NB4 (cell line): ENCODE data around the gene JAK3.

Experiments
- MYC ChIP-seq: IDR thresholded peaks from 2 replicates; pipeline ENCODE4 v1.6.1; 2011; ENCODE audit warnings: low read depth, low read length
- POLR2A ChIP-seq: IDR thresholded peaks from 2 replicates; pipeline ENCODE4 v1.6.1; 2011; ENCODE audit warnings: mild to moderate bottlenecking; ENCODE audit not compliant: insufficient read length; ENCODE audit errors: extremely low read depth
- TF ChIP-seq, protein P1 (sequence below): IDR thresholded peaks from one replicate; pipeline ENCODE4 v1.5.1; 2012; ENCODE audit warnings: low read depth, low read length
- TF ChIP-seq, protein P2 (sequence below): IDR thresholded peaks from 2 replicates; pipeline ENCODE4 v1.6.1; 2011; ENCODE audit warnings: low read depth, low read length

DNA sequence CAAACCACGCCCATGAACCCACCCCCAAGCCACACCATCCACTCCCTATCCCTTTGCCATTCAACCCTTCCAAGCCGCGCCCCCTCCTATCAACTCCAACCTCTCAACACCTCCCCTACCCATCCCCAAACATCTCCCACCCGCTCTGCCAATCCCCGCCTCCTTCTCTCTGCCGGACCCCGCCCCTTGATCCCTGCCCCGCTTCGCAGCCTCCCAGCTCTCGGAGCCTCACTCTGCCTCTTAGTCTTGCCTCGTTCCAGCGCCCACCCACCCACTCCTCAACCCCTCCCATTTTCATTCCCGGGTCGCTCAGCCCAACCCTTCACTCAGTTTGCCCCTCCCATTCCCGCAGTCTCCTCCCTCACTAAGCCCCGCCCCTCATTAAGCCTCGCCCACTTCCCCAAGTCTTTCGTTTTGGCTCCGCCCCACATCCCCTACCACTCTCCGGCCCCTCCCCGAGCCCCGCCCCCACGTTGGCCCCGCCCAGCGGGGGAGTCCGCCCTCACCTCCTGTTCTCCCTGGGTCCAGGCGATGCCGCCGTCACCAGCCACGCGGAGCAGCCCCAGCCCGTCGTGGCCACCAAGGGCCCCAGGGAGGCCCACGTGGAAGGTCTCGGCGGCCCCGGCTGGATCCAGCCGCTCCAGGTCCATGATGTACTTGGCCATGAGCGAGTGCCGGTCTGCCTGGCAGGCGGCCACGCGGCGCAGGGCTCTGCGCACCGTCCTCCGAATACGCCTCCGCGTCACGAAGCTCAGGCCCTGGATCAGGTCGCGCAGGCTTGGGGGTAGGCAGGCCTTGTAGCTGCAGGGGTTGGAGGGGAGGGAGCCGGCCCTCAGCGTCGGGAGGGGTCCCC is 5.7 kb downstream of the JAK3 start:
- TF ChIP-seq POLR2A (no peak), MYC (no peak)
- TF ChIP-seq, protein P1, sequence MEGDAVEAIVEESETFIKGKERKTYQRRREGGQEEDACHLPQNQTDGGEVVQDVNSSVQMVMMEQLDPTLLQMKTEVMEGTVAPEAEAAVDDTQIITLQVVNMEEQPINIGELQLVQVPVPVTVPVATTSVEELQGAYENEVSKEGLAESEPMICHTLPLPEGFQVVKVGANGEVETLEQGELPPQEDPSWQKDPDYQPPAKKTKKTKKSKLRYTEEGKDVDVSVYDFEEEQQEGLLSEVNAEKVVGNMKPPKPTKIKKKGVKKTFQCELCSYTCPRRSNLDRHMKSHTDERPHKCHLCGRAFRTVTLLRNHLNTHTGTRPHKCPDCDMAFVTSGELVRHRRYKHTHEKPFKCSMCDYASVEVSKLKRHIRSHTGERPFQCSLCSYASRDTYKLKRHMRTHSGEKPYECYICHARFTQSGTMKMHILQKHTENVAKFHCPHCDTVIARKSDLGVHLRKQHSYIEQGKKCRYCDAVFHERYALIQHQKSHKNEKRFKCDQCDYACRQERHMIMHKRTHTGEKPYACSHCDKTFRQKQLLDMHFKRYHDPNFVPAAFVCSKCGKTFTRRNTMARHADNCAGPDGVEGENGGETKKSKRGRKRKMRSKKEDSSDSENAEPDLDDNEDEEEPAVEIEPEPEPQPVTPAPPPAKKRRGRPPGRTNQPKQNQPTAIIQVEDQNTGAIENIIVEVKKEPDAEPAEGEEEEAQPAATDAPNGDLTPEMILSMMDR = no peak
- TF ChIP-seq, protein P2, sequence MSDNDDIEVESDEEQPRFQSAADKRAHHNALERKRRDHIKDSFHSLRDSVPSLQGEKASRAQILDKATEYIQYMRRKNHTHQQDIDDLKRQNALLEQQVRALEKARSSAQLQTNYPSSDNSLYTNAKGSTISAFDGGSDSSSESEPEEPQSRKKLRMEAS = no peak
